22Rv1 (cell line): ENCODE data around the gene TEX12.

Experiments used
- H3K27ac ChIP-seq: fragments of 450-650 bp; 2 replicates; pipeline ENCODE4 v1.5.1; 2017
- CTCF ChIP-seq: fragments of 450-650 bp; IDR thresholded peaks from 2 replicates; pipeline ENCODE4 v1.5.1; 2017; ENCODE audit warnings: mild to moderate bottlenecking
- ZFX ChIP-seq: fragments of 450-650 bp; IDR thresholded peaks from 2 replicates; pipeline ENCODE4 v1.6.1; 2017; ENCODE audit warnings: antibody characterized with exemption, borderline replicate concordance

Gene TEX12

DNA sequence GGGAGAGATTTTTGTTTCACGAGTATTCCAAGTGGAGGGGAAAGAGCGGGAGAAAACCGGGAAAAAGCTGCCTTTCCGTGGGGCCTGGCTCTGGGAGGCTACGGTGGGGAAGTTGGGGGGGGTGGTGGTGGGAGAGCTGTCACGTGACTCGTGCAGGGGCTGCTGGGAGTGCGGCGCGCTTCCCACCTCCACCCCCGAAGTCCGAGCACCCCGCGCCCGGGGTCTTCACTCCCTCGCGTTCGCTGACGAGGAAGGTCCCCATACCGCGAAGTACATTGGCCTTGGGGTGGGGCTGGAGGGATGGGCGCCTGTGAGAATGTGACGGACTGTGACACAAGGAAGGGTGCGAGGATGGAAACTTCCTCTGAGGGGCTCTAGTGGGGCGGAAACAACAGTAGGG lies at the start of gene TEX12:
TSS of gene TEX12 (plus strand) at position 228 of the 400 bp plus-strand sequence. CDS start 1,897 bp downstream, outside the sequence.
- no peak for TF ChIP-seq CTCF
- TF ChIP-seq ZFX, result no peak
- H3K27ac ChIP-seq, result no peak within 1 kb of the TSS

GRCh38 chr11:112118176-112118575 lies 49.0 kb upstream of the TEX12 start:
- TF ChIP-seq CTCF (no peak), ZFX (no peak)

GRCh38 chr11:112121981-112122615 lies 45.1 kb upstream of the TEX12 start:
- H3K27ac ChIP-seq, result no peak overlapping the region
- TF ChIP-seq ZFX, result no peak
- no peak for TF ChIP-seq CTCF

More at GRCh38 chr11:112118176-112118575, 49.0 kb upstream of the TEX12 start:
- H3K27ac ChIP-seq, result no peak overlapping the region

- H3K27ac ChIP-seq, result no peak overlapping the region
- TF ChIP-seq ZFX (no peak), CTCF (no peak)
Measured at GRCh38 chr11:112123129-112123528, 44.0 kb upstream of the TEX12 start.

- no peak overlapping the region for H3K27ac ChIP-seq
- TF ChIP-seq CTCF (no peak), ZFX (no peak)
Measured at GRCh38 chr11:112127056-112127455, 40.1 kb upstream of the TEX12 start.

- no peak overlapping the region for H3K27ac ChIP-seq
- TF ChIP-seq ZFX (no peak), CTCF (no peak)
Measured at GRCh38 chr11:112128483-112129121, 38.6 kb upstream of the TEX12 start.

- TF ChIP-seq ZFX (no peak), CTCF (no peak)
- no peak overlapping the region for H3K27ac ChIP-seq
Measured at GRCh38 chr11:112129656-112130055, 37.5 kb upstream of the TEX12 start.
